GM12874 (cell line): Measurements from ENCODE around the gene FLYWCH2.

Source experiments
- TF ChIP-seq, protein P1 (sequence below): IDR thresholded peaks from 2 replicates; pipeline ENCODE4 v1.5.1; 2011; ENCODE audit warnings: low read depth, mild to moderate bottlenecking, control low read depth, low read length, moderate library complexity; ENCODE audit not compliant: insufficient read depth

The FLYWCH2 gene

DNA sequence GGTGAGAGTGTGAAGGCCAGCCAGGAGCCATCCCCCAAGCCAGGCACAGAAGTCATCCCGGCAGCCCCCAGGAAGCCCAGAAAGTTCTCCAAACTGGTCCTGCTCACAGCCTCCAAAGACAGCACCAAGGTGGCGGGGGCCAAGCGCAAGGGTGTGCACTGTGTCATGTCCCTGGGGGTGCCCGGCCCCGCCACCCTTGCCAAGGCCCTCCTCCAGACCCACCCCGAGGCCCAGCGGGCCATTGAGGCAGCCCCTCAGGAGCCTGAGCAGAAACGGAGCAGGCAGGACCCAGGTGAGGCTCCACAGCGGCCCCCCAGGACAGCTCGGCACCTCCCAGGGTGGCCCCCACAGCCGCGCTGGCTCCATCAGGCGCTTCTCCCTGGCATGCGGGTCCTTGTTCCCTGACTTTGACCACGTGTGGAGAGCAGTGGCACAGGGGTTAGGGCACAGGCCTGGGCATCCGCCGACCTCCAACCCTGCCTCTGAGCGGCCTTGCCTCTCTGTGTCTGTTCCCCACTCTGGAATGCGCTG lies 13.5 kb downstream of the FLYWCH2 start:
- TF ChIP-seq, protein P1, sequence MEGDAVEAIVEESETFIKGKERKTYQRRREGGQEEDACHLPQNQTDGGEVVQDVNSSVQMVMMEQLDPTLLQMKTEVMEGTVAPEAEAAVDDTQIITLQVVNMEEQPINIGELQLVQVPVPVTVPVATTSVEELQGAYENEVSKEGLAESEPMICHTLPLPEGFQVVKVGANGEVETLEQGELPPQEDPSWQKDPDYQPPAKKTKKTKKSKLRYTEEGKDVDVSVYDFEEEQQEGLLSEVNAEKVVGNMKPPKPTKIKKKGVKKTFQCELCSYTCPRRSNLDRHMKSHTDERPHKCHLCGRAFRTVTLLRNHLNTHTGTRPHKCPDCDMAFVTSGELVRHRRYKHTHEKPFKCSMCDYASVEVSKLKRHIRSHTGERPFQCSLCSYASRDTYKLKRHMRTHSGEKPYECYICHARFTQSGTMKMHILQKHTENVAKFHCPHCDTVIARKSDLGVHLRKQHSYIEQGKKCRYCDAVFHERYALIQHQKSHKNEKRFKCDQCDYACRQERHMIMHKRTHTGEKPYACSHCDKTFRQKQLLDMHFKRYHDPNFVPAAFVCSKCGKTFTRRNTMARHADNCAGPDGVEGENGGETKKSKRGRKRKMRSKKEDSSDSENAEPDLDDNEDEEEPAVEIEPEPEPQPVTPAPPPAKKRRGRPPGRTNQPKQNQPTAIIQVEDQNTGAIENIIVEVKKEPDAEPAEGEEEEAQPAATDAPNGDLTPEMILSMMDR = no peak

DNA sequence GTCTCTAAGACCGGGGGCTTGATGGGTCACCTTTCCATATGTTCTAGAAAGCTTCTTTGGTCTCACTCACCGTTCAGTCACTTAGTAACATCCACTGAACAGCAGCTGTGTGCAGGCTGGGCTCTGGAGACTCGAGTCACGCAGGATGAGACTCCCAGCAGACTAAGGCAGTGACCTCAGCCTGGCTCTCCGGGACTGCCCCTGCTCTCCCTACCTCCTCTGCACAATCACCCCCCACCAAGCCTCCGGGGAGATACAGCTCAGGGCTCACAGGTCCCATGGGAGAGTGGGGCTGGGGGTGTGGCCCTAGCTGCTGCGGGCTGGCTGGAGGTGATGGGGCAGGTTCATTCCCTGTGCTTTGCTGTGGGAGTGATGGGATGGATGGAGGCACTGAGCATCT lies 14.1 kb downstream of the FLYWCH2 start:
- TF ChIP-seq, protein P1 = no peak

- TF ChIP-seq, protein P1 = no peak
Observed at GRCh38 chr16:2898831-2899563, 16.0 kb downstream of the FLYWCH2 start.

GRCh38 chr16:2899564-2900072 lies 16.6 kb downstream of the FLYWCH2 start:
- TF ChIP-seq, protein P1 = no peak

DNA sequence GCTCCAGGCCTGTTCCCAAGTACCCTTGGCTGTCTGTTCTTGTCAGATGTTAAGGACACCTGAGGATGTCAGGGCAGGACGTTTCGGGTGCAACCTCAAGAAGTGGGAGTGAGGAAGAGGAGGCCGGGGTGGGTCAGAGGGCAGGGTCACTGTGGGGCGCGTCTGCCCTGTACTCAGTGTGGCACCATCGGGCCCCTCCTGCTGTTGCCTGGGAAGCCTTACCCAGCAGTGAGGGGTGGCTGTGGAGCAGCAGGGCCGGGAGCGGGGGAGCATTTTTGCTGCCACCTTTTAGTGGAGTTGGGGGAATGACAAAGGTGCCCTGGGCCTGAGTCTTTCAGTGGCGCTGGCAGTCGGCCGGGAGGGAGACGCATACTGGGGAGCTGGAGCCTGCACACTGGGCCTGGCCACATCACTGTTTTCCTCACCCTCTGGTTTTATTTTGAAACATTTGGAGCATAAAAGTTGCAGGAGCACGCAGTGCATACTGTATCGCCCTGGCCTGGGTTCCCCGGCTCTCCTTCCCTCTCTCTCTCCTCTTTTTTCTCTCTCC lies 17.6 kb downstream of the FLYWCH2 start:
- TF ChIP-seq, protein P1 = no peak

DNA sequence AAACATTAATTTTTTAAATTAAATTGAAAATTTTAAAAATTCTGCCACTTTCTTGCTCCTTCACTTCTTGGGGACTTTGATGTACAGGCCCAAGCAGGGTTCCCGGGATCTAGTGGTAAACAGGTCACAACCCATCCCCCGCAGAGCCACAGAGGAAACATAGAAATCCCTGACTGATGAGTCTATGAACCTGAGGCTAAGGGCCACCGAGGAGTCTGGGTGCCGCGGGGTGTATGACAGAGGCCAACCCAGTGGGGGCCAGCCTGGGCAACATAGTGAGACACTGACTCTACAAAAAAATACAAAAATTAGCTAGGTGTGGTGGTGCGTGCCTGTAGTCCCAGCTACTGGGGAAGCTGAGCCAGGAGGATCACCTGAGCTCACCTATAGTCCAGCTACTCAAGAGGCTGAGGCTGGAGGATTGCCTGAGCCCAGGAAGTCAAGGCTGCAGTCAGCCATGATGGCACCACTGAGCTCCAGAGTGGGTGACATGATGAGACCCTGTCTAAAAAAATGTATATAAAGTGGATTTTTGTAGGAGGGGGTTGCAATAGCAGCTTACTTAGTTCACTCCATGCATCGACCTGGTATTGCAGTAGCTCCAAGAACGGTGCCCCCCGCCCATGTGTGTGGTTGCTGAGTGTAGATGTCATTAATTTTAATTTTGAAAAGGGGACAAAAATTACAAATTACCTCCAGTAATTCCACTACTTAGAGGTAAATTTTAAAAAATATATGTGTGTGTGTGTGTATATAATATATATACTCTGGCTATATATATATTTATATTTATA lies 19.5 kb downstream of the FLYWCH2 start:
- TF ChIP-seq, protein P1 = no peak
